ENCODE measurements around the gene VDAC2. TPM values are rescaled to one million over a fixed set of nuclear protein-coding genes. Genes with fewer than 3 reads are reported as not detected.

The VDAC2 gene
- total RNA-seq, result 78.3 TPM
- 146 TPM for polyA plus RNA-seq
- long read RNA-seq, donor 1, transcript VDAC2-203 (10 exons, 1,557 nt), result major isoform, 6 of 6 reads
- long read RNA-seq, donor 1, partial matches to known transcripts, result 0 of 6 reads
- long read RNA-seq, donor 1, other reads (novel, unspliced or antisense), result 0 of 6 reads
- long read RNA-seq, donor 2, result 0 reads
- long read RNA-seq, donor 3, transcript VDAC2-203 (10 exons, 1,557 nt), result major isoform, 87 of 119 reads
- long read RNA-seq, donor 3, partial matches to known transcripts, result 32 of 119 reads
- long read RNA-seq, donor 3, other reads (novel, unspliced or antisense), result 0 of 119 reads
- long read RNA-seq, donor 4, transcript VDAC2-203 (10 exons, 1,557 nt), result major isoform, 28 of 46 reads
- long read RNA-seq, donor 4, partial matches to known transcripts, result 16 of 46 reads
- long read RNA-seq, donor 4, other reads (novel, unspliced or antisense), result 0 of 46 reads
- long read RNA-seq, donor 5, transcript VDAC2-203 (10 exons, 1,557 nt), result major isoform, 93 of 110 reads
- long read RNA-seq, donor 5, partial matches to known transcripts, result 17 of 110 reads
- long read RNA-seq, donor 5, other reads (novel, unspliced or antisense), result 0 of 110 reads
- long read RNA-seq, donor 6, transcript VDAC2-203 (10 exons, 1,557 nt), result major isoform, 60 of 69 reads
- long read RNA-seq, donor 6, partial matches to known transcripts, result 8 of 69 reads
- long read RNA-seq, donor 6, other reads (novel, unspliced or antisense), result 0 of 69 reads
- long read RNA-seq, donor 7, transcript VDAC2-203 (10 exons, 1,557 nt), result major isoform, 79 of 88 reads
- long read RNA-seq, donor 7, partial matches to known transcripts, result 8 of 88 reads
- long read RNA-seq, donor 7, other reads (novel, unspliced or antisense), result 0 of 88 reads
- long read RNA-seq, donor 8, transcript VDAC2-203 (10 exons, 1,557 nt), result major isoform, 29 of 34 reads
- long read RNA-seq, donor 8, partial matches to known transcripts, result 5 of 34 reads
- long read RNA-seq, donor 8, other reads (novel, unspliced or antisense), result 0 of 34 reads
- long read RNA-seq, donor 9, transcript VDAC2-203 (10 exons, 1,557 nt), result major isoform, 47 of 55 reads
- long read RNA-seq, donor 9, partial matches to known transcripts, result 7 of 55 reads
- long read RNA-seq, donor 9, other reads (novel, unspliced or antisense), result 0 of 55 reads
- long read RNA-seq, donor 10, transcript VDAC2-203 (10 exons, 1,557 nt), result major isoform, 37 of 42 reads
- long read RNA-seq, donor 10, partial matches to known transcripts, result 5 of 42 reads
- long read RNA-seq, donor 10, other reads (novel, unspliced or antisense), result 0 of 42 reads

- Histone ChIP-seq H3K27ac (ENCODE audit: low read depth in 1 of 2, low read length in 1 of 2) (peak within 1 kb of the TSS; percentile 95 to 100), H3K4me1 (ENCODE audit: control insufficient read depth in 2 of 2, insufficient read depth in 2 of 2, low read length in 2 of 2) (peaks cover 8 to 19% of the 10 kb centered on the region in 2 donors), H3K27me3 (ENCODE audit: control insufficient read depth in 2 of 2, insufficient read depth in 1 of 2, low read length in 1 of 2) (no peaks in the 10 kb centered on the region), H3K4me3 (ENCODE audit: low read length in 2 of 2) (peak within 1 kb of the TSS; percentile 75 to 83), H3K36me3 (ENCODE audit: control insufficient read depth in 2 of 2, insufficient read depth in 2 of 2, low read length in 1 of 2) (peaks cover 6 to 29% of the 10 kb centered on the region in 2 donors), H3K9me3 (ENCODE audit: control insufficient read depth in 2 of 2, insufficient read depth in 1 of 2, low read length in 1 of 2) (no peaks in the 10 kb centered on the region)
- WGBS, result under 1% methylated on average over 80 of the region's 80 CpGs
- DNase-seq (ENCODE audit: low read depth in 6 of 9, low spot score in 9 of 9), result peak; percentile 68 to 96 (median 91)
These were observed at the start of gene VDAC2 for GRCh38 chr10:75210282-75211006. Gene VDAC2 (plus strand): TSS chr10:75210796. CDS start chr10:75211159, 363 bp downstream.

- Histone ChIP-seq H3K36me3 (ENCODE audit: control insufficient read depth in 2 of 2, insufficient read depth in 2 of 2, low read length in 1 of 2) (peaks cover 0 to 11% of the 10 kb centered on the region in 2 donors), H3K27ac (ENCODE audit: low read depth in 1 of 2, low read length in 1 of 2) (peak overlapping the region; percentile 74 to 78), H3K27me3 (ENCODE audit: control insufficient read depth in 2 of 2, insufficient read depth in 1 of 2, low read length in 1 of 2) (no peaks in the 10 kb centered on the region), H3K9me3 (ENCODE audit: control insufficient read depth in 2 of 2, insufficient read depth in 1 of 2, low read length in 1 of 2) (no peaks in the 10 kb centered on the region), H3K4me3 (ENCODE audit: low read length in 2 of 2) (no peak overlapping the region), H3K4me1 (ENCODE audit: control insufficient read depth in 2 of 2, insufficient read depth in 2 of 2, low read length in 2 of 2) (peaks cover 4 to 15% of the 10 kb centered on the region in 2 donors)
- WGBS, result 69% methylated on average over 2 of the region's 2 CpGs
- DNase-seq (ENCODE audit: low read depth in 6 of 9, low spot score in 9 of 9), result peak in 6 of 9 donors; percentile 38 to 77 (median 54)
These were observed 44.6 kb upstream of the VDAC2 start for GRCh38 chr10:75165684-75166622.

GRCh38 chr10:75166623-75166972, 44.0 kb upstream of the VDAC2 start:
- DNase-seq (ENCODE audit: low read depth in 6 of 9, low spot score in 9 of 9), result peak in 1 of 9 donors; percentile 22
- 10% methylated on average over 1 of the region's 1 CpG for WGBS
- Histone ChIP-seq H3K27me3 (ENCODE audit: control insufficient read depth in 2 of 2, insufficient read depth in 1 of 2, low read length in 1 of 2) (no peaks in the 10 kb centered on the region), H3K9me3 (ENCODE audit: control insufficient read depth in 2 of 2, insufficient read depth in 1 of 2, low read length in 1 of 2) (no peaks in the 10 kb centered on the region), H3K27ac (ENCODE audit: low read depth in 1 of 2, low read length in 1 of 2) (peak overlapping the region; percentile 74 to 78), H3K4me1 (ENCODE audit: control insufficient read depth in 2 of 2, insufficient read depth in 2 of 2, low read length in 2 of 2) (peaks cover 4 to 15% of the 10 kb centered on the region in 2 donors), H3K4me3 (ENCODE audit: low read length in 2 of 2) (no peak overlapping the region), H3K36me3 (ENCODE audit: control insufficient read depth in 2 of 2, insufficient read depth in 2 of 2, low read length in 1 of 2) (peaks cover 0 to 11% of the 10 kb centered on the region in 2 donors)

- Histone ChIP-seq H3K4me1 (ENCODE audit: control insufficient read depth in 2 of 2, insufficient read depth in 2 of 2, low read length in 2 of 2) (peaks cover 4 to 15% of the 10 kb centered on the region in 2 donors), H3K36me3 (ENCODE audit: control insufficient read depth in 2 of 2, insufficient read depth in 2 of 2, low read length in 1 of 2) (peaks cover 4 to 11% of the 10 kb centered on the region in 2 donors)
- DNase-seq (ENCODE audit: low read depth in 6 of 9, low spot score in 9 of 9), result no peak
These were observed 42.3 kb upstream of the VDAC2 start for GRCh38 chr10:75168275-75168674.

GRCh38 chr10:75170215-75170614, 40.4 kb upstream of the VDAC2 start:
- Histone ChIP-seq H3K4me1 (ENCODE audit: control insufficient read depth in 2 of 2, insufficient read depth in 2 of 2, low read length in 2 of 2) (peaks cover 4 to 15% of the 10 kb centered on the region in 2 donors), H3K4me3 (ENCODE audit: low read length in 2 of 2) (no peak overlapping the region), H3K9me3 (ENCODE audit: control insufficient read depth in 2 of 2, insufficient read depth in 1 of 2, low read length in 1 of 2) (no peaks in the 10 kb centered on the region), H3K27me3 (ENCODE audit: control insufficient read depth in 2 of 2, insufficient read depth in 1 of 2, low read length in 1 of 2) (no peaks in the 10 kb centered on the region), H3K27ac (ENCODE audit: low read depth in 1 of 2, low read length in 1 of 2) (no peak overlapping the region), H3K36me3 (ENCODE audit: control insufficient read depth in 2 of 2, insufficient read depth in 2 of 2, low read length in 1 of 2) (peaks cover 4 to 11% of the 10 kb centered on the region in 2 donors)
- WGBS, result 98% methylated on average over 1 of the region's 1 CpG
- no peak for DNase-seq (ENCODE audit: low read depth in 6 of 9, low spot score in 9 of 9)

More at GRCh38 chr10:75168275-75168674, 42.3 kb upstream of the VDAC2 start:
- 98% methylated on average over 6 of the region's 6 CpGs for WGBS
- no peaks in the 10 kb centered on the region for H3K27me3 ChIP-seq (ENCODE audit: control insufficient read depth in 2 of 2, insufficient read depth in 1 of 2, low read length in 1 of 2)
- no peak overlapping the region for H3K27ac ChIP-seq (ENCODE audit: low read depth in 1 of 2, low read length in 1 of 2)
- H3K4me3 ChIP-seq (ENCODE audit: low read length in 2 of 2), result no peak overlapping the region
- H3K9me3 ChIP-seq (ENCODE audit: control insufficient read depth in 2 of 2, insufficient read depth in 1 of 2, low read length in 1 of 2), result no peaks in the 10 kb centered on the region

GRCh38 chr10:75175046-75175445, 35.5 kb upstream of the VDAC2 start:
- no peak overlapping the region for H3K4me3 ChIP-seq (ENCODE audit: low read length in 2 of 2)
- no peak for DNase-seq (ENCODE audit: low read depth in 6 of 9, low spot score in 9 of 9)
- no peak overlapping the region for H3K27ac ChIP-seq (ENCODE audit: low read depth in 1 of 2, low read length in 1 of 2)
- H3K36me3 ChIP-seq (ENCODE audit: control insufficient read depth in 2 of 2, insufficient read depth in 2 of 2, low read length in 1 of 2), result peaks cover 7 to 14% of the 10 kb centered on the region in 2 donors
- 97% methylated on average over 2 of the region's 2 CpGs for WGBS
- no peaks in the 10 kb centered on the region for H3K4me1 ChIP-seq (ENCODE audit: control insufficient read depth in 2 of 2, insufficient read depth in 2 of 2, low read length in 2 of 2)
- H3K27me3 ChIP-seq (ENCODE audit: control insufficient read depth in 2 of 2, insufficient read depth in 1 of 2, low read length in 1 of 2), result no peaks in the 10 kb centered on the region
- no peaks in the 10 kb centered on the region for H3K9me3 ChIP-seq (ENCODE audit: control insufficient read depth in 2 of 2, insufficient read depth in 1 of 2, low read length in 1 of 2)

GRCh38 chr10:75176046-75176445, 34.5 kb upstream of the VDAC2 start:
- no peak overlapping the region for H3K4me3 ChIP-seq (ENCODE audit: low read length in 2 of 2)
- H3K9me3 ChIP-seq (ENCODE audit: control insufficient read depth in 2 of 2, insufficient read depth in 1 of 2, low read length in 1 of 2), result no peaks in the 10 kb centered on the region
- H3K36me3 ChIP-seq (ENCODE audit: control insufficient read depth in 2 of 2, insufficient read depth in 2 of 2, low read length in 1 of 2), result peaks cover 7 to 14% of the 10 kb centered on the region in 2 donors
- DNase-seq (ENCODE audit: low read depth in 6 of 9, low spot score in 9 of 9), result no peak
- no peak overlapping the region for H3K27ac ChIP-seq (ENCODE audit: low read depth in 1 of 2, low read length in 1 of 2)
- no peaks in the 10 kb centered on the region for H3K27me3 ChIP-seq (ENCODE audit: control insufficient read depth in 2 of 2, insufficient read depth in 1 of 2, low read length in 1 of 2)
- WGBS, result 97% methylated on average over 6 of the region's 6 CpGs
- no peaks in the 10 kb centered on the region for H3K4me1 ChIP-seq (ENCODE audit: control insufficient read depth in 2 of 2, insufficient read depth in 2 of 2, low read length in 2 of 2)

All from thymus (tissue), 14 donors.